DMS53 treated with DMSO at 0.1 percent for 48 hours (cell line): ENCODE results near the gene KIF5C.

Experiments
- DNase-seq: peaks from one replicate; lab custom pipeline; 2025; ENCODE audit not compliant: unreplicated experiment; lab: John Stamatoyannopoulos, UW

KIF5C gene

GRCh38 chr2:148922776-148923475 is 47.9 kb downstream of the KIF5C start:
- no peak for DNase-seq

GRCh38 chr2:148924514-148925178 is 49.6 kb downstream of the KIF5C start:
- DNase-seq: no peak

GRCh38 chr2:148926291-148926961 is 51.4 kb downstream of the KIF5C start:
- DNase-seq: no peak

- no peak for DNase-seq
Observed at GRCh38 chr2:148926981-148927401, 52.0 kb downstream of the KIF5C start.

GRCh38 chr2:148928395-148928794 is 53.4 kb downstream of the KIF5C start:
- no peak for DNase-seq

GRCh38 chr2:148930046-148930775 is 55.2 kb downstream of the KIF5C start:
- DNase-seq: no peak

- DNase-seq: no peak
Observed at GRCh38 chr2:148932536-148932935, 57.5 kb downstream of the KIF5C start.

GRCh38 chr2:148933456-148933855 is 58.4 kb downstream of the KIF5C start:
- DNase-seq: no peak

- DNase-seq: no peak
Observed at GRCh38 chr2:148935791-148936190, 60.8 kb downstream of the KIF5C start.

- DNase-seq: no peak
Observed at GRCh38 chr2:148936857-148937450, 61.9 kb downstream of the KIF5C start.

GRCh38 chr2:148939271-148939670 is 64.2 kb downstream of the KIF5C start:
- DNase-seq: no peak

GRCh38 chr2:148943097-148943496 is 68.1 kb downstream of the KIF5C start:
- no peak for DNase-seq

GRCh38 chr2:148944536-148944935 is 69.5 kb downstream of the KIF5C start:
- no peak for DNase-seq

GRCh38 chr2:148947299-148947698 is 72.3 kb downstream of the KIF5C start:
- no peak for DNase-seq

- DNase-seq: no peak
Observed at GRCh38 chr2:148948868-148949267, 73.8 kb downstream of the KIF5C start.

GRCh38 chr2:148949348-148949747 is 74.3 kb downstream of the KIF5C start:
- DNase-seq: no peak

GRCh38 chr2:148952621-148953020 is 77.6 kb downstream of the KIF5C start:
- no peak for DNase-seq

- no peak for DNase-seq
Observed at GRCh38 chr2:148953426-148953825, 78.4 kb downstream of the KIF5C start.

GRCh38 chr2:148954536-148954935 is 79.5 kb downstream of the KIF5C start:
- no peak for DNase-seq

- DNase-seq: no peak
Observed at GRCh38 chr2:148955798-148956197, 80.8 kb downstream of the KIF5C start.

GRCh38 chr2:148957023-148957422 is 82.0 kb downstream of the KIF5C start:
- no peak for DNase-seq
